ENCODE data around the gene OR13C2.
"Not testable (repeated sequence)": the region's sequence is repeated elsewhere in the genome, so short reads cannot be mapped to it uniquely, and the experiment has no call there.

OR13C2 gene, protein sequence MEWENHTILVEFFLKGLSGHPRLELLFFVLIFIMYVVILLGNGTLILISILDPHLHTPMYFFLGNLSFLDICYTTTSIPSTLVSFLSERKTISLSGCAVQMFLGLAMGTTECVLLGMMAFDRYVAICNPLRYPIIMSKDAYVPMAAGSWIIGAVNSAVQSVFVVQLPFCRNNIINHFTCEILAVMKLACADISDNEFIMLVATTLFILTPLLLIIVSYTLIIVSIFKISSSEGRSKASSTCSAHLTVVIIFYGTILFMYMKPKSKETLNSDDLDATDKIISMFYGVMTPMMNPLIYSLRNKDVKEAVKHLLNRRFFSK

DNA sequence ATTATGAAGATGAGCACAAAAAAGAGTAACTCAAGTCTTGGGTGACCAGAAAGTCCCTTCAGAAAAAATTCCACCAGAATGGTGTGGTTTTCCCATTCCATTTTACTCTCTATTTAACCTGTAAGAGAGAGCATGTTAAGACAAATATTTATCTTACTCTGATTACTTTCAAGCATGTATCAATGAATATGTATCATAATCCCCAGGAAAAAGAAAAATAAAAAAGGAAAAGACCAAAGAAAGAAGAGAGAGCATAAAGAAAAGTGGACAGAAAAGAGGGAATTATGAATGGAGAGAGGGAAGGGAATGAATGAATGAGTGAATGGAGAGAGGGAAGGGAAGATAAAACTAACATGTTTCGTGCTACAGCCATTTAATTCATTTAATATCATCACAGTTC lies at the start of gene OR13C2:
OR13C2 (minus strand) TSS at position 101 of the 400 bp plus-strand sequence; CDS start at position 101, 0 bp downstream.
- DNase-seq (ENCODE audit: low read depth in 2 of 2): not testable (repeated sequence)

DNA sequence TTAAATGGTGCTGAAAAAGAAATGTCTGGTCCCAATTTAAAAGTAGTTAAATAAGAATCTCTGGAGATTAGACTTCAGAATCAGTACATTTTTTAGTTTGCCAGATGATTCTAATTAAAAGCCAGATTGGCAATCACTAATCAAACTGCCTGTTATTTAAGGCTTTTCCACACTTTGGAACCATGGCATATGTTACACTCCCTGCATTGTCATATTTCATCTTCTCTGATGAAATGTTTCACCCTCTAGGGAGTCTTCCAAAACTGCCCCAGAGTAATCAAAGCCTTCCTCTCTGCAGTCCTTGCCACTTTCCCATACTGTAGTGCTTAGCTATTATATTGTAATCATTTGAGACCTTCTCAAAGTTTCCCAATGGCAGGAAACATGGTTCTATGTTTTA lies 30.0 kb upstream of the OR13C2 start:
- no peak for DNase-seq (ENCODE audit: low read depth in 2 of 2)

DNA sequence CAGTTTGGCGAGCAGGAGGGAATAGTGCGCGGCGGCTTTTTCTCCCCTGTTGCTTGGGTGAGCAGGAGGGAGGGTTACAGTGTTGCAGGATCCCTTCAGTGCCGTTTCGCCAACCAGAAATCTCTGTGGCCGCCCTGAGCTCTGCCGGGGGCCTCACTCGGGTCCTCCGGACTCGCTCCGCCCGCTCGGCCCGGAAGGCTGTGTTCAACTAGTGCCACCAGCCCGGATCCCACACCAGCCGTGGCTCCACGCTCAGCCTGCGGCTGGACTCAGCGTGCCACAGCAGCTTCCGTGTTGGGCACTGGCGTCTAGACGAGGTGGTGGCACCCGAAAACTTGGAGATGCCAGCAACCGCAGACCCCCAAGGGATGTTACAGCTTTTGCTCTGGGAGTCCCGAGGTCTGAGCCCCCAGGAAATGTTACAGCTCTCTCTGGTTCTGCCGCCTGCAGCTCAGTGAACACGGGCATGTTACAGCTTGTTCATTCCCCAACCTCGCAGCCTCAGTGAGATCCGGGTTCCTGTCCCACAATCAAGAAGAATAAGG lies 28.6 kb upstream of the OR13C2 start:
- DNase-seq (ENCODE audit: low read depth in 2 of 2): no peak

DNA sequence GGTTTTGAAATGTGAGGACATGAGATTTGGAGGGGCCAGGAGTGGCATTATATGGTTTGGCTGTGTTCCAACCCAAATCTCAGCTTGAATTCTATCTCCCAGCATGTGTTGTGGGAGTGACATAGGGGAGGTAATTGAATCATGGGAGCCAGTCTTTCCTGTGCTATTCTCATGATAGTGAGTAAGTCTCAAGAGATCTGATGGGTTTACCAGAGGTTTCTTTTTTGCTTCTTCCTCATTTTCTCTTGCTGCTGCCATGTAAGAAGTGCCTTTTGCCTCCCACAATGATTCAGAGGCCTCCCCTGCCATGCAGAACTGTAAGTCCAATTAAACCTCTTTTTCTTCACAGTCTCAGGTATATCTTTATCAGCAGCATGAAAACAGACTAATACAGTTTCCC lies 20.5 kb upstream of the OR13C2 start:
- DNase-seq (ENCODE audit: low read depth in 2 of 2): not testable (repeated sequence)

DNA sequence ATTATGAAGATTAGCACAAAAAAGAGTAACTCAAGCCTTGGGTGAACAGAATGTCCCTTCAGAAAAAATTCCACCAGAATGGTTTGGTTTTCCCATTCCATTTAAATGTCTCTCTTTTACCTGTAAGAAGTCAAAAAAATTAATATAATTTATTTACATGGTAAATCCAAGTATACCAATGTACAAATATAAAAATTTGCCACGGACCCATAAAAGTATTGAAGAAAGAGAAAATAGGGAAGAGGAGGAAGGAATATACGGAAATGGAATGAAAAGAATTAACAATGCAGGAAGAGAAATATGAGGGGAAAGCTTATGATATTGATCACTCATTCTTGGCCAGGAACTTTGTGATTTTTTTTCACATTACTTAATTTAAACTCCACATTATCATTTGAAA lies 12.7 kb upstream of the OR13C2 start, which contains the start of gene OR13C9:
OR13C9 (minus strand) TSS at position 101 of the 400 bp plus-strand sequence; CDS start at position 101, 0 bp downstream.
- no peak for DNase-seq (ENCODE audit: low read depth in 2 of 2)

DNA sequence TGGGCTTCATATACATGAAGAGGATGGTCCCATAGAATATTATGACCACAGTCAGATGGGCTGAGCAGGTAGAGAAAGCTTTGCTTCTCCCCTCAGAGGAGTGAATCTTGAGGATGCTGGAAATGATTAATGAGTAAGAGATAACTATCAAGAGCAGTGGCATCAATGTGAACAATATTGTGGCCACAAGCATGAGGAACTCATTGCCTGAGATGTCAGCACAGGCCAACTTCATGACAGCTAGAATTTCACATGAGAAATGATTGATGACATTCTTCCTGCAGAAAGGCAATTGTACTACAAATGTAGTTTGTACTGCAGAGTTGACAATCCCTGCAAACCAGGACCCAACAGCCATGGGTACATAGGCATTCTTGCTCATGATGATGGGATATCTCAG lies 12.0 kb upstream of the OR13C2 start:
- no peak for DNase-seq (ENCODE audit: low read depth in 2 of 2)

DNA sequence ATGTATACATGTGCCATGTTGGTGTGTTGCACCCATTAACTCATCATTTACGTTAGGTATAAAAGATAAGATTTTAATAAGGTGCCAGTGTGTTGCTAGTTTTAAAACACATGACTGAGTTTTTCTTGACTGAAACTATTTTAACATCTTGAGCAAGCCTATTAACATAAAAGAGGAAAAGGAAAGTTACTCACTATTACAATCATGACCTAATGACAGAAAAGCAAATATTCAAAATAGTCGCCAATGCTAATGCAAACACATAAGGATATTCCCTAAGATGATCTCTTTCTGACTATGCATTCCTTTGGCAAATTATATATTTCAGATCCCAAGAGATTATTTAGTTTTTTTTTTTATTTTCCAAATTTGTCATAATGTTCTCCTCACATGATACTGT lies 5.8 kb upstream of the OR13C2 start:
- DNase-seq (ENCODE audit: low read depth in 2 of 2): no peak

DNA sequence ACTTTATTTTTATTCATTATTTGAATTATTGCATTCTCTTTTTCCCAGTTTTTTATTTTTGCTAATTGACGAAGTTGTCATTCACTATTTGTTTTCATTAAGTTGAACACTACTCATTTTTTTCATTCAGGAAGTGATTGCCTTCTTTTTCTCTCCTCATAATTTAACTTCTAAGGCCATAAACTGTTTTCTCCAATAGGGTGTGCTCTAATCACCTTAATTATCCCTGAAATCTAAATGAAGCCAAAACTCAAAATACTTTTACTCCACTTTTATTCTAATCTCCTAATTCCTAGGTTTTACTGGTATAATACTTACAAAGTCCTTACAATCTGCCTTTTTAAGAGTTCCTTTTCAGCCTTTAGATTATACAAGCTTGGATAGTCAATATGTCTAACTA lies 2.9 kb upstream of the OR13C2 start:
- no peak for DNase-seq (ENCODE audit: low read depth in 2 of 2)

DNA sequence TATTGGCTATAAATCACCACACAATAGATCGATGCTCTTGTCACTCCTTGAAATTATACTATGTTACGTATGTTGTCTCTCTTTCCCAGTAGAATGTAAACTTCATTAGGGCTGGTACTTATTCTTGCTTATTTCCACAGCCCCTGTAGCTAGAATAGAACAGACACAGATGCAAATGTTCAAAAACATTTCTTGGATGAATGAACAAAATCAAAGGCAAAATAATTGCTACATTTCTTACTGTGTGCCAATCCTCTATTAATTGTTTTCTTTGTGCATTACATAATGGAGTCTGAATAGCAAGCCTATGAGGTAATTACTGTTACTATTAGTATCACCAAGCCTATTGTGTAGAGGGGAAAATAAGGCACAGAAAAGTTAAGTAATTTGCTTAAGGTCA lies 725 bp upstream of the OR13C2 start:
- no peak for DNase-seq (ENCODE audit: low read depth in 2 of 2)

DNA sequence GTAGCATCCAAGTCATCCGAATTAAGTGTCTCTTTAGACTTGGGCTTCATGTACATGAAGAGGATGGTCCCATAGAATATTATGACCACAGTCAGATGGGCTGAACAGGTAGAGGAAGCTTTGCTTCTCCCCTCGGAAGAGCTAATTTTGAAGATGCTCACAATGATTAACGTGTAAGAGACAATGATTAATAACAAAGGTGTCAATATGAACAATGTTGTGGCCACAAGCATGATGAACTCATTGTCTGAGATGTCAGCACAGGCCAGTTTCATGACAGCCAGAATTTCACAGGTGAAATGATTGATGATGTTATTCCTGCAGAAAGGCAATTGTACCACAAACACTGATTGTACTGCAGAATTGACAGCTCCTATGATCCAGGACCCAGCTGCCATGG lies 626 bp downstream of the OR13C2 start:
- DNase-seq (ENCODE audit: low read depth in 2 of 2): no peak

DNA sequence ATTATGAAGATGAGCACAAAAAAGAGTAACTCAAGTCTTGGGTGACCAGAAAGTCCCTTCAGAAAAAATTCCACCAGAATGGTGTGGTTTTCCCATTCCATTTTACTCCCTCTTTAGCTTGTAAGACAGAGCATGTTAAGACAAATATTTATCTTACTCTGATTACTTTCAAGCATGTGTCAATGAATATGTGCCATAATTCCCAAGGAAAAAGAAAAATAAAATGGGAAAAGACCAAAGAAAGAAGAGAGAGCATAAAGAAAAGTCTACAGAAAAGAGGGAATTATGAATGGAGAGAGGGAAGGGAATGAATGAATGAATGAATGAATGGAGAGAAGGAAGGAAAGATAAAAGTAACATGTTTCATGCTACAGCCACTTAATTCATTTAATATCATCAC lies 6.1 kb downstream of the OR13C2 start, which contains the start of gene OR13C5:
OR13C5 (minus strand) TSS at position 101 of the 400 bp plus-strand sequence; CDS start at position 101, 0 bp downstream.
- DNase-seq (ENCODE audit: low read depth in 2 of 2): not testable (repeated sequence)

DNA sequence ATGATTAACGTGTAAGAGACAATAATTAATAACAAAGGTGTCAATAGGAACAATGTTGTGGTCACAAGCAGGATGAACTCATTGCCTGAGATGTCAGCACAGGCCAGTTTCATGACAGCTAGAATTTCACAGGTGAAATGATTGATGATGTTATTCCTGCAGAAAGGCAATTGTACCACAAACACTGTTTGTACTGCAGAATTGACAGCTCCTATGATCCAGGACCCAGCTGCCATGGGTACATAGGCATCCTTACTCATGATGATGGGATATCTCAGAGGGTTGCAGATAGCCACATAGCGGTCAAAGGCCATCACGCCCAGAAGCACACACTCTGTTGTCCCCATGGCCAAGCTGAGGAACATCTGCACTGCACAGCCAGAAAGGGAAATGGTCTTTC lies 6.7 kb downstream of the OR13C2 start:
- DNase-seq (ENCODE audit: low read depth in 2 of 2): not testable (repeated sequence)

DNA sequence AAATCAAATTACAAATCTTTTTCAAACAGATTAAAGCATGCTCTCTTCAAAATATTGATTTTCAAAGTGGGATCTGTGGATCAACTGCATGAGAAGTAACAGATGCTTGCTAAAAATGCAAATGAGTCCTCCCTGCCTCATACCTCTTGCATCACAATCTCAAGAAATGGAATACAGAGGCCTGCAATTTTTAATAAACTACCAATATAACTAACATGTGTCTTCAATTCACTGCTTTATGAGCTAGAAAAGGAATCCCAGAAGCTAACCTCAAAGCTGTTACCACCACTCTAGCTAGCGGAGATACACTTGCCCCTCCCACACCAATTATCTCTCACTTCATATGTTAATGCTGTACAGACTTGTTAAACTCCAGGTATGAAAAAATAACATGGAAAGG lies 15.8 kb downstream of the OR13C2 start:
- no peak for DNase-seq (ENCODE audit: low read depth in 2 of 2)

DNA sequence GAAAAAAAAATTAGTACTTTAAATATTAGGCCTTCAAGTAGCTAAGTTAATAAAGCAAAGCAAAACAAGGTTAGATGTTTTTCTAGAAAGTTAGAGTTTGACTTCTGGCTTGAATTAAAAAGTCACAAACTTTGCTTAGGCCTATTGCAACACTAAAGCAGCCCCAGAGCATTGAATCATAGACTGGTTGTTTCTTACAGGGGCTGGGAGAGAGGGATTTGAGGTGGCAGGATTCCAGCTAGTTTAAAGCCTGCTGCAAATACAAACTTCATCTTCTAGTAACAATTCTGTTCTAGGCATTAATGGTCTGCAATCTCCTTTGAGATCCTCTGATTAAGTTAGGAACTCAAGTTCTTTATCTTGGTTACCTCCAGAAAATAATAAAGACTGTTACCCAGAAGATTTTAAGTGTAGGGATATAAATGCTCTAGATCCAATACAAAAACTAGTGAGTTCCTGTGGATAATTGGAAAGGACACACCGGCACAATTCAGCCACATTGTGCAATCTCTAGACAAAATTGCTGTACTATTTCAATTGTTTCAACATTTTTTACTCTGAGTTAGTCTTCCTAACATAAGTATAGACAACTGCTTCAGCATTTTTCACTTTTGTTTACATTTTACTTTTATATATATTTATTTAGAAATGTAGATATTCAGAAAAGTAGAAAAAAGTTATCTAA lies 18.8 kb downstream of the OR13C2 start:
- no peak for DNase-seq (ENCODE audit: low read depth in 2 of 2)

DNA sequence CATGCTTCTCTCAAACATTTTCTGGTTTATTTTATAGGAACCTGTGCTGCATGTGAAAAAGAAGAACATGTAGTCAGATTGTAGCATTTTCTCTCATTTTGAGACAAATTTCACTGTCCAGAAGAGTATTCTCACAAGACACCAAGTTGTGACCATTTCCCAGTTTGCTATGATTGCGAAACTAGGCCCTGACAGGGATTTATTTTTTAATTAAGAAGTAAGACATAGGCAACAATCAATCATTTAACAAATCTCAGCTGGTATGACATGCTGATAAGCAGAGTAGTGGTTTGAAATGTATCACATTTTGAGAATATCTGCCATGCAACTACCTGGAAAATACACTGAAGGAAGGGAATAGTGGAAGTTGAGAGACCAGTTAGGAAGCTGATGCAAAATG lies 24.9 kb downstream of the OR13C2 start:
- DNase-seq (ENCODE audit: low read depth in 2 of 2): no peak

DNA sequence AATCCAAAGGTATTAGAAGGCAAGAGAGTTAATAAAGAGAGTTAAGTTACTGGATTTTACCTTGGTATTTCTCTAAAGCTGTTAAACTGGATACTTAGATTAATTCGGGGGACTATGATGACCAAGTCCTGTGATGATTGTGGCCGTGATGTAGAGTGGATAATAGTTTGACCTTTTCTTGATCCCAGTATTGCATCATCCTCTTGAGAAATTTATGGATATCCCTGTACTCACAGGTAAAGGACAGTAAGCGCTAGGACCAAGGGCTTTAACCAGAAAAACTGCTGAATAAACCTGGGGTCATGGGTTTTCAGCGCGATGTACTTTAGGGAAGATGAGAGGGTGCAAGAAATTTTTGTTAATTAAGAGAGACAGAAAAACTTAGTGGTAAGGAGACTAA lies 28.2 kb downstream of the OR13C2 start:
- DNase-seq (ENCODE audit: low read depth in 2 of 2): no peak

DNA sequence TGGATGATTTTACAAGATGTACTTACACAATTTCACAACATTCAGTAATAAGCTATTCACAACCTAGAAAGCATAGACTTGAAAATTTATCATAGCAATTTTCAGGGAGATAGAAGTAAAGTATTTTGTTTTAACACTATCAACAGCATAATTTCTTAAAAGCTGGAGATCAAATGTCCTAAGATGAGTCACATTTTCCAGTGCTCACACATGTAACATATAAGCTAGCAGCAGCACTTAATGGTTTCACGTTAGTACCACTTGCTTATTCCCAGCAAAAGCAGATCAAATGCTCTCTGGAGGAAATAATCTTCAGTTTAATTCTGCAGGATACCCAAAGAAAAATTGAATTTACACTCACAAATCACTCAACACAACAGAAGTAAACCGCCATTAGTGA lies 30.0 kb downstream of the OR13C2 start:
- DNase-seq (ENCODE audit: low read depth in 2 of 2): no peak

DNA sequence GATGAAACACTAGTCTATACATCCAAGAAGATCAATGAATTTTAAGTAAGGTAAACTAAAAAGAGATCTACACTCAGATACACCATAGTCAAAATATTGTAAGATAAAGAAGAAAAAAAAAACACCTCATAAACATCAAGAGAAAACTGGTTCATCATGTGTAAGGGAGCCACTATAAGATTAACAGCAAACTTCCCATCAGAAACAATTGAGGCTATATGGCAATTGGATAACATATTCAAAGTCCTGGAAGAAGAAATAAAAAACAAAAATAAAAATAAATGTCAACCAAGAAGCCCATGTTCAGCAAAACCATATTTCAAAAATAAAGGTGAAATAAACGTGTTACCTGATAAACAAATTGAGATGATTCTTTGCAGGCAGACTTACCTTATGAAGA lies 32.8 kb downstream of the OR13C2 start:
- no peak for DNase-seq (ENCODE audit: low read depth in 2 of 2)

DNA sequence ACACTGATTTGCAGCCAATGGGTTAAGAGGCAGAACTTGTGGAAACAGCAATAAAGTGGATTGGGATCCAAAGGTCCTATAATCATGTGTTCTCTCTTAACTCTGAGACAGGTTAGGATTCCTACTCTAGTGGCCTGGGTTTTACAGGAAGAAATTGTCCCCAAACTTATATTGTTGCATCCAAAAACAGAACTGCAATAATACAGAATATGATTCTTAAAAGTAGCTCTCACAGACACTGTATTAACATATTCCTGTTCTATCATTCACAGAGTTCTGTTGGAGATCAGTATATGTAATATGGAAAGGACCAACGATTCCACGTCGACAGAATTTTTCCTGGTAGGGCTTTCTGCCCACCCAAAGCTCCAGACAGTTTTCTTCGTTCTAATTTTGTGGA lies 36.6 kb downstream of the OR13C2 start, which contains the start of gene OR13C8:
OR13C8 (plus strand) TSS at position 301 of the 400 bp plus-strand sequence; CDS start at position 301, 0 bp downstream.
- DNase-seq (ENCODE audit: low read depth in 2 of 2): no peak

DNA sequence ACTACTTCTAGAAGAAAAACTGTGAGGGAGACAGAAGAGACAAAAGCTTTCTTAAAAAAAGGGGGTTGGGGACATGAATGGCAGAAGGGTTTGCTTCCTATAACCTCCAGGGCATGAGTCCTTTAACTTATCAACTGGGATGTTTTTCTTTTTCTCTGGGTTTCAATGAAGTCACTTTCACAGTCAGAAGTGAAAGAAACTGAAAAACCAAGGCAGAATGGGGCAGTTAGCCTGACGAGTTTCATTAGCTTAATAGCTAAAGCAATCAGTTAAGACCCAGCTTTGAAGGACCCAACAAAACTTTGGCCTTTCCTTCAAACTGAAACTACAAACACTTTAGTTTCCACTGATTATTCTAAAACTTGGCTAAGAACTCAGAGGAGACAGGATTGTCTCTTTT lies 41.1 kb downstream of the OR13C2 start:
- no peak for DNase-seq (ENCODE audit: low read depth in 2 of 2)

DNA sequence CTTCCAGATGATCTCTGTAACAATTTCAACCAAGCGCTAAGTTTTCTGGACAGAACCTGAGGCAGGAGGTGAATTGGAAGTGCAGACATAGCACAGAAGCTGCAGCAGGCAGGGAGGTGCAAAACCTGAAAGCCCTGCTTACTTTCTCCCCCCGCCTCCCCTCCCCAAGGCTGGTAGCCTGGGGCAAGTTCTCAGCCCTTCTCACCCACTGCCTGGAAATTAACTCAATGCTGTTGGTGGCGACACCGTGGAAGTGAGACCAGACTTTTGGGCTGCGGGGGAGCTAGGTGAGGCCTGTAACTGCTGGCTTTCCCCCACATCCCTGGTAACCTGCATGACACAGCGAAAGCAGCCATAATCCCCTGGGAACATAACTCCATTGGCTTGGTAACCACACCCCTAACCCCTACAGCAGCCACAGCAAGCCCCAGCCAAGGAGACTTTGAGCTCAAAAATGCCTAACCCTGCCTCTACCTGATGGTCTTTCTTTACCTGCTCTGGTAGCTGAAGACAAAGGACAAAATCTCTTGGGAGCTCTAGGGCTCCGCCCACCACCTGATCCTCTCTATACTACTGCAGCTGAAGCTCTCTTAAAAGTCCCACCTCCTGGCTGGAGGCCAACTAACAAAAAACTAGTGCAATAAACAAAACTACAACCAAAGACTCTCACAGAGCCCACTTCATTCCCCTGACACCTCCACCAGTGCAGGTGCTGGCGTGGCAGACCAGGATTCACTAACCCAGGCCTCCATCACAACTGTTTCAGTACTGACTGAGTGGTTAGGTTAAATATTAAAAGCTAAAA lies 48.4 kb downstream of the OR13C2 start:
- DNase-seq (ENCODE audit: low read depth in 2 of 2): no peak

DNA sequence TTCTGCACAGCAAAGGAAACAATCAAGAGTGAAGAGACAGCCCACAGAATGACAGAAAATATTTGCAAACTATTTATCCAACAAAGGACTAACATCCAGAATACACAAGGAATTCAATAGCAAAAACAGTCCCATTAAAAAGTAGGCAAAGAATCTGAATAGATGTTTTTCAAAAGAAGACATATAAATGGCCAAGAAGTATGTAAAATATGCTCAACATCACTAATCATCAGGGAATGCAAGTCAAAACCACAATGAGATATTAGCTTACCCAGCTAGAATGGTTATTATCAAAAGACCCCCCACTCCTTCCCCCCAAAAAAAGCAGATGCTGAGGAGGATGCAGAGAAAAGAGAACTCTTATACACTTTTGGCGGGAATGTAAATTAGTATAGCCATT lies 49.9 kb downstream of the OR13C2 start:
- DNase-seq (ENCODE audit: low read depth in 2 of 2): no peak

All from stimulated activated CD4-positive, alpha-beta T cell treated with anti-CD3 and anti-CD28 coated beads, Interleukin-1b, Interleukin-23, amount 100 ng/mL, for 4 hours (primary cell).